Posterior cingulate gyrus (tissue), 11 donors: ENCODE results near the gene RND1.
A peak's percentile ranks its signal among the peaks of the same experiment; 100 is the strongest.
"Not testable (repeated sequence)": the region's sequence is repeated elsewhere in the genome, so short reads cannot be mapped to it uniquely, and the experiment has no call there.

ENCODE experiments used
- DNase-seq, 10 donors: peaks; one replicate each; pipeline versions ENCODE4 v3.0.0 to v3.0.0-alpha.2; 2020 to 2021; ENCODE audit warnings: mixed read lengths in 3 of 10
- intact Hi-C: fragments of 100-400 bp; cut with DNase I; formaldehyde crosslinking; loops from one replicate; pipeline ENCODE4 v1.15.1; 2023

The RND1 gene

DNA sequence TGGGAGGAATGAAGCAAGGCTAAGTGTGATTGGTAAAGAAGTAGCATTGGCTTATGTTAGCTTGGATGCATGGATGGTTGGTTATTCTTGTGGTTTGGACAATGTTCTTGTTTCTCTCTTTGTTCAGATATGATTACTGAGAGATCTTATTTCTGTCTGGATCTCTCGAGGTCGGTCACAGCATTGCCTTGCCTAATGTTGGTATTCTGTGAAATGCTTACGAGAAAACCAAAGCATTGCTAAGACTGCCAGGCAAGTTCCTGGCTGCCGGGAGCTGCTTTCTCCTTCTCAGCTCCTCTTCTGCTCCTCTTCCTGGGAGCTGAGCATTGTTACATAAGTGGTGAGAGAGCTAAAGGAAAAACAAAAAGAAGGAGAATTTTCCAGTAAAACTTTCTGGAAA lies 7.4 kb upstream of the RND1 start:
- peak in 3 of 10 donors; percentile 28 to 88 (median 81) for DNase-seq
- intact Hi-C loops: no loop called here

- peak in 1 of 10 donors; percentile 20 for DNase-seq
- intact Hi-C loops: no loop called here
Observed at GRCh38 chr12:48869191-48869590, 3.5 kb upstream of the RND1 start.

- intact Hi-C loops: no loop called here
Observed at GRCh38 chr12:48868451-48868850, 2.8 kb upstream of the RND1 start.

DNA sequence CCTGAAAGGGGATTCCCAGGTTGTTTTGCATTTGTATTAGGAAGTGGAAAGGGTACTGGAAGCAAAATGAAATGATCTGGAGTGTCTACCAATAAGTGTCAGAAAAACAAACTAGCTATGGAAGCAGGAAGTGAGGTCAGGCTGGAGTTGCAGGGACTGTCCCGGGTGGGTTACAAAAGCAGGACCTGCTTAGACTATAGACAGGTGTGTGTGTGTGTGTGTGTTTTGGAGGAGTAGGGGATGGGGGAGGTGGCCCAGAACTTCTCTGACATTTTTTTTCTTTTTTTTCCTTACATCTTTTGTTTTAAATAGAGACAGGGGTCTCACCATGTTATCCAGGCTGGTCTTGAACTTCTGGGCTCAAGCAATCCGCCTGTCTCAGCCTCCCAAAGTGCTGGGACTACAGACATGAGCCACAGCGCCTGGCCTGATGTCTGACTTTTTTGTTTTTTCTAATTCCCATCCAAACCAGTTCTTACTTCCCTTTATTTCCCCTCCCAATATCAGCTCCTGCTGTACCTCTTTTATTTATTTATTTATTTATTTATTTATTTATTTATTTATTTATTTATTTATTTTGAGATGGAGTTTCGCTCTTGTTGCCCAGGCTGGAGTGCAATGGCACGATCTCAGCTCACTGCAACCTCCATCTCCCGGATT lies 512 bp upstream of the RND1 start:
- intact Hi-C loops: no loop called here
- peak in 2 of 10 donors; percentile 13 to 35 for DNase-seq

More at GRCh38 chr12:48868451-48868850, 2.8 kb upstream of the RND1 start:
- DNase-seq: no peak

DNA sequence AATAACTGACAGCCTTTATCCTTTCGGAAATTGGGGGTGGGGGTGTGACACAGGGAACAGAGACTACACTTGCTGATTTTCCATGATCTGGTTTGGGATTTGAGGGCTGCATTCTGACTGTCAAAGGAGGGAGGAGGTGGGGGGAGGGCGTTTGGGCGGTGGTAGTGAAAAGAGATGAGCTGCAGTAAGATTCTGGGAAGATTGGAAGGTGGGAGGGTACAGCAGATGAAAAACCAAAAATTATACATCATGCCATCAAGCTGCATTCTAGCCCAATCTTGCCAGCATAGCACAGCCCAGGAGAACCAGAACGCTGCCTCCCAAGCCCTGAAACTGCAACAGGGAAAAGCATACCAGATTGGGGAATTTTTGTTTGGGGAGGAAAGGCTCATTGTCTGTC lies 2.4 kb downstream of the RND1 start:
- peak in 3 of 10 donors; percentile 21 to 80 (median 62) for DNase-seq
- intact Hi-C loops: no loop called here

GRCh38 chr12:48862760-48863159 lies 2.9 kb downstream of the RND1 start:
- DNase-seq: peak in 2 of 10 donors; percentile 50 to 72
- intact Hi-C loops: no loop called here

- intact Hi-C loops: no loop called here
- peak in 2 of 10 donors; percentile 36 to 53 for DNase-seq
Observed at GRCh38 chr12:48861111-48861510, 4.6 kb downstream of the RND1 start.

DNA sequence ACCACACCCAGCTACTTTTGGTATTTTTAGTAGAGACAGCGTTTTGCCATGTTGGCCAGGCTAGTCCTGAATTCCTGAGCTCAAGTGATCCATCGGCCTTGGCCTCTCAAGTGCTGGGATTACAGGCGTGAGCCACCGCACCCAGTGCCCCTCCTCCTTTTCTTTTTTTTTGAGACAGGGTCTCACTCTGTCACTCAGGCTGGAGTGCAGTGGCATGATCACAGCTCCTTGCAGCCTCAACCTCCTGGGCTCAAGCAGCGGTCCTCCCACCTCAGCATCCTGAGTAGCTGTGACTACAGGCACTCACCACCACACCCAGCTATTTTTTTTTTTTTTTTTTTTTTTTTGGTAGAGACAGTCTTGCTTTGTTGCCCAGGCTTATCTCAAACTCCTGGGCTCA lies 5.4 kb downstream of the RND1 start:
- intact Hi-C loops: not testable (repeated sequence)
- peak in 2 of 10 donors; percentile 73 to 76 for DNase-seq

GRCh38 chr12:48859607-48860006 lies 6.1 kb downstream of the RND1 start:
- DNase-seq: no peak
- intact Hi-C loops: no loop called here

- intact Hi-C loops: no loop called here
- DNase-seq: peak in 2 of 10 donors; percentile 21 to 24
Observed at GRCh38 chr12:48858043-48858442, 7.6 kb downstream of the RND1 start.

GRCh38 chr12:48857278-48857994 lies 8.2 kb downstream of the RND1 start:
- intact Hi-C loops: no loop called here
- peak in 2 of 10 donors; percentile 36 to 59 for DNase-seq

GRCh38 chr12:48856379-48856778 lies 9.3 kb downstream of the RND1 start:
- DNase-seq: peak in 2 of 10 donors; percentile 19 to 24
- intact Hi-C loops: no loop called here

DNA sequence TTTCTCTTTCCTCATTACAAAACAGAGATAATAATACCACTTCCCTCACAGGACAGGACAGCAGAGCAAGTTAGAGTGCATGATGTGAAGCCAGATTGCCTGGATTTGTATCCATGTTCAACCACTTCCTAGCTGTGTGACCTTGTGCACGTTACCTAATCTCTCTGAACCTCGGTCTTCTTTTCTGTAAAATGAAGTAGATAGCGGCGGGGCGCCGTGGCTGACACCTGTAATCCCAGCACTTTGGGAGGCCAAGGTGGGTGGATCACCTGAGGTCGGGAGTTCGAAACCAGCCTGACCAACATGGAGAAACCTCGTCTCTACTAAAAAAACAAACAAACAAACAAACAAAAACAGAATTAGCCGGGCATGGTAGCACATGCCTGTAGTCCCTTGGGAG lies 10.7 kb downstream of the RND1 start:
- peak in 2 of 10 donors; percentile 4 to 7 for DNase-seq
- intact Hi-C loops: not testable (repeated sequence)

DNA sequence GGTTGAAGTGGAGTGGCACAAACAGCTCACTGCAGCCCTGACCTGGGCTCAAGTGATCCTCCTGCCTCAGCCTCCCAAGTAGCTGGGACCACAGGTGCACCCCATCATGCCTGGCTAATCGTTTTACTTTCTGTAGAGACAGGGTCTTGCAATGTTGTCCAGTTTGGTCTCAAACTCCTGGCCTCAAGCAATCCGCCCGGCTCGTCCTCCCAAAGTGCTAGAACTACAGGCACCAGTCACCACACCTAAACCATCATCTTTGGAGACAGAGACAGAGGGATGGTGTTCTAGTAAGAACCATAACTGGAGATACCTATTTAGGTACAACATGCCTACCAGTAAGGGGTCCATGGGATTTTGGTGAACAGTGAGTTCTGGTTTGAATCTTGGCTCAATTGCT lies 11.2 kb downstream of the RND1 start:
- DNase-seq: peak in 2 of 10 donors; percentile 39 to 41
- intact Hi-C loops: no loop called here

DNA sequence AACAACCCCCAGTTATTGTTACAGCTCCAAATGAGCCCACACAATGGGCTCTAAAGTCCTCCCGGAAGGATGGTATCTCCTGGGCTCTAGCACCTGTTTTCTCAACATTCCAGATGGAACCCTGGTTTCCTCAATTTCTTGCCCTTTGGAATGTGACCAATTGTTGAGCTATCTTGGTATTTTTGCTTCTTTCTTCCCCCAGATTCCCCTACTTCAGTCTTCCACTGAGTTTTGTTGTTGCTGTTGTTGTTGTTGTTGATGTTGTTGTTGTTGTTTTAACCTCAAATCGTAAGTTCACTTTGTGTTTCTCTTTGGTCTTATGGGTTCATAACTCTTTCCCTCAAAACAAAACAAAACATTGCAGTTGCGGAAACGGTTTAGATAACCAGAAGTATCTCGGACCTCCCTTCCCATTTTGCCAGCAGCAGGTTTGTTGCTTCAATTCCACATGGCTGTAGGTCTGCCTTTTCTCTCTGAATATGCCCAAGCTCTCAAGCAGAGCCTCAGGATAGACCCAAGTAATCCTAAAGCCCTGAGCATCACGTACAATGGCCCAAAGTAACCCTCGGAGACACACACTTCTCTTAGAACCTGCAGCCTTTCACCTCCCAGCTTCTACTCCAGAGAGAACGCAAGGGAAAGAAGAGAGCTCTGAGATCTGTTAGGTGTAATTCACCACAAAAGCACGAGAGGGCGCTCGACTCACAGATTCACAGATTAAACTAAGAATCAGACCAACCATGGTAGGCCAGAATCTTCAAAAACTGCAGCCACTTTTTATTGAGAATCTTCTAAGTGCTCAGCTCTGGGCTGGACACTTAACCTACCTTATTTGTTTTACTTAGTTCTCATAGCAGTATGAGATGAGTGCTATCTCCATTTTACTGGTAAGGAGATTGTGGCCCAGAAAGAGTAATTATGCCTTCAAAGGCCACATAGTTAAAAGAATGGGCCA lies 12.7 kb downstream of the RND1 start:
- intact Hi-C loops: loop anchor here (1.0 to 2.0 kb wide), 3 partner anchors 12 to 84 kb away; partner anchors contain the start of gene RND1
- peak; percentile 40 to 94 (median 85) for DNase-seq

DNA sequence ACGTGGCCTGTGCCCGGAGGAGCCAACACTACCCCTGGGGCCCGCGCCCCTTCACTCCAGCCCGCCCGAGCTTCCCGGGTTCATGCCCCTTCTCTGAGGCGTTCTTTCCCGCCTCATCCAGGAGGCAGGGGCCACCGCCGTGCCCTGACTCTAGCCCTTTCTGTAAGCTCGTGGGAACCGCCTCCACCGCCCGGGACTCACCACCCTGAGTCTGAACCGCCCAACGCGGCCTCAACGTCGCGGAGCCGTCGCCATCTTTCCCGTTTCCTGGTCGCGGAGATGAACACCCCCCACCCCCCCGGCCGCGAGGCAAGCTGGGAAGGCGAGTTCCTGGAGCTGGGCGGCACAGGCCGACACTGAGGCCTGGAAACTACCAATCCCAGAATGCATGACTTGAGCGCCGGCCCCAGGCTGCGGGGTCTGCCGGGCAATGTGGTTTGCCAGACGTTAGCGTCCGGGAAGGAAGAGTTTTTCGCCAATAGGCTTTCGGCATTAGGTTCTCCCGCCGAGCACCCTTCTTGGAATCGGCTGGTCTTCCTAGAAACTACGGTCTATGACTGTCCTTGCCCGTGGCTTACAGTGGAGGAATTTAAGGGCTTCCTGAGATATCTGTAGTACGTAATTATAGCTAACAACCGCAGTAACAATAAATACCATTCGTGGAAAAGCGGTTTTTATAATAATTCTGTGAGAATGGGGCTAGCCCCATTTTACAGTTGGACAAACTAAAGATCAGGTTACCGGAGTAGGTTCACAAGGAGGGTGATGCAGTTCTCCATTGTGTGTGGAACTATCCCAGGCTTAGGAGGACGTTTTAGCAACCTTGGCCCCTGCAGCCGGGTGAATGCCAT lies 13.6 kb downstream of the RND1 start, which contains the start of gene DDX23:
Gene DDX23 (minus strand): TSS at position 281 of the 851 bp plus-strand sequence. CDS start 6,381 bp downstream, outside the sequence.
- intact Hi-C loops: loop anchor here (2.0 kb wide), 1 partner anchor 85 kb away; no protein-coding TSS in a partner anchor
- DNase-seq: peak; percentile 86 to 99 (median 94)

GRCh38 chr12:48842021-48842420 lies 23.6 kb downstream of the RND1 start:
- intact Hi-C loops: not testable (repeated sequence)
- peak in 1 of 10 donors; percentile 31 for DNase-seq

DNA sequence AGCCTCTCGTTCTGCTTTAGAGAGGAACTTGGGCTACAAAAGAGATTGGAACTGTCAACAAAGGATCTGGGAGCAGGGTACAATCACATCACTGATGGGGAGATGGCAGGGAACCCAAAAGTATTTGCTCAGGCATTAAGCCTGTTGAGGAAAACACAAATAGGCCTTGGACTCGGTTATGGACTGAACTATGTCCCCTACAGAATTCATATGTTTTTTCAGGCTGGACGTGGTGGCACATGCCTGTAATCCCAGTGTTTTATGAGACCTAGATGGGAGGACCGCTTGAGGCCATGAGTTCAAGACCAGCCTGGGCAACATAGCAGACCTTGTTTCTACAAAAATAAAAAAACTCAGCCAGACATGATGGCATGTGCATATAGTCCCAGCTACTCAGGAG lies 27.6 kb downstream of the RND1 start:
- DNase-seq: no peak
- intact Hi-C loops: no loop called here

- DNase-seq: peak in 2 of 10 donors; percentile 62 to 70
- intact Hi-C loops: no loop called here
Observed at GRCh38 chr12:48832321-48833060, 33.2 kb downstream of the RND1 start.
